Loucy (cell line): ENCODE results near the gene METAP1.
"Not testable (repeated sequence)": the region's sequence is repeated elsewhere in the genome, so short reads cannot be mapped to it uniquely, and the experiment has no call there.

Experiments
- H2AFZ ChIP-seq: fragments of 200-600 bp; sonication (generic); 2 replicates; pipeline ENCODE4 v1.6.0; 2016; ENCODE audit warnings: antibody characterized with exemption, mild to moderate bottlenecking, low read length, moderate library complexity
- H3F3A ChIP-seq: fragments of 200-600 bp; 2 replicates; pipeline ENCODE4 v1.6.0; 2016; ENCODE audit warnings: antibody characterized with exemption, low read depth, mild to moderate bottlenecking
- H3K27me3 ChIP-seq: fragments of 200-600 bp; sonication (generic); 2 replicates; pipeline ENCODE4 v1.6.1; 2014; ENCODE audit warnings: low read length, mild to moderate bottlenecking; ENCODE audit not compliant: insufficient read depth, poor library complexity, severe bottlenecking
- H3K36me3 ChIP-seq: fragments of 200-600 bp; sonication (generic); 2 replicates; pipeline ENCODE4 v1.6.1; 2016; ENCODE audit warnings: low read length; ENCODE audit not compliant: insufficient read depth
- H3K4me1 ChIP-seq: fragments of 200-600 bp; sonication (generic); 2 replicates; pipeline ENCODE4 v1.5.1; 2014; ENCODE audit warnings: low read length, mild to moderate bottlenecking; ENCODE audit not compliant: insufficient read depth, poor library complexity, severe bottlenecking
- H3K4me2 ChIP-seq: fragments of 200-600 bp; sonication (generic); 2 replicates; pipeline ENCODE4 v1.6.0; 2014; ENCODE audit warnings: antibody characterized with exemption, low read length, low read depth, mild to moderate bottlenecking; ENCODE audit not compliant: poor library complexity, severe bottlenecking
- H3K4me3 ChIP-seq: fragments of 200-600 bp; sonication (generic); 2 replicates; pipeline ENCODE4 v1.5.1; 2014; ENCODE audit warnings: low read length, mild to moderate bottlenecking, mixed read lengths; ENCODE audit not compliant: poor library complexity, severe bottlenecking
- H3K79me2 ChIP-seq: fragments of 200-600 bp; sonication (generic); 2 replicates; pipeline ENCODE4 v1.6.1; 2014; ENCODE audit warnings: low read length; ENCODE audit not compliant: insufficient read depth
- H3K9ac ChIP-seq: fragments of 200-600 bp; sonication (generic); 2 replicates; pipeline ENCODE4 v1.6.0; 2014; ENCODE audit warnings: mild to moderate bottlenecking, low read depth, low read length, moderate library complexity; ENCODE audit not compliant: poor library complexity, severe bottlenecking
- H3K9me2 ChIP-seq: fragments of 200-600 bp; sonication (generic); replicated peaks from 2 replicates; pipeline ENCODE4 v1.6.1; 2016; ENCODE audit warnings: low read depth, low read length, mixed read lengths
- H3K9me3 ChIP-seq: fragments of 200-600 bp; sonication (generic); 2 replicates; pipeline ENCODE4 v1.6.1; 2014; ENCODE audit warnings: mild to moderate bottlenecking, antibody characterized with exemption, low read length, low read depth; ENCODE audit not compliant: insufficient read depth
- H4K20me1 ChIP-seq: fragments of 200-600 bp; sonication (generic); 2 replicates; pipeline ENCODE4 v1.6.0; 2014; ENCODE audit warnings: antibody characterized with exemption, low read length, mild to moderate bottlenecking; ENCODE audit not compliant: insufficient read depth, poor library complexity, severe bottlenecking
- CTCF ChIP-seq: fragments of 200-600 bp; sonication (generic); conservative IDR thresholded peaks from 2 replicates; pipeline ENCODE4 v1.5.1; 2014; ENCODE audit warnings: mild to moderate bottlenecking, antibody characterized with exemption, low read length
- EZH2phosphoT487 ChIP-seq: fragments of 200-600 bp; IDR thresholded peaks from 2 replicates; pipeline ENCODE4 v1.6.1; 2018; ENCODE audit warnings: antibody characterized with exemption, mild to moderate bottlenecking, moderate library complexity, borderline replicate concordance

METAP1 gene

GRCh38 chr4:99013884-99014523, 18.5 kb downstream of the METAP1 start:
- Histone ChIP-seq H3K36me3 (peaks cover 22% of the 10 kb centered on the region), H3K9me2 (no peaks in the 10 kb centered on the region), H3K9ac (no peak overlapping the region), H3F3A (no peaks in the 10 kb centered on the region), H3K4me1 (no peaks in the 10 kb centered on the region), H3K9me3 (peaks cover 11% of the 10 kb centered on the region; the same call in 1 of the 2 replicates), H3K79me2 (peaks cover 99% of the 10 kb centered on the region), H4K20me1 (peaks cover 31% of the 10 kb centered on the region), H3K4me3 (no peak overlapping the region), H2AFZ (no peak overlapping the region), H3K27me3 (no peaks in the 10 kb centered on the region), H3K4me2 (no peak overlapping the region)
- TF ChIP-seq CTCF (no peak), EZH2phosphoT487 (no peak)

DNA sequence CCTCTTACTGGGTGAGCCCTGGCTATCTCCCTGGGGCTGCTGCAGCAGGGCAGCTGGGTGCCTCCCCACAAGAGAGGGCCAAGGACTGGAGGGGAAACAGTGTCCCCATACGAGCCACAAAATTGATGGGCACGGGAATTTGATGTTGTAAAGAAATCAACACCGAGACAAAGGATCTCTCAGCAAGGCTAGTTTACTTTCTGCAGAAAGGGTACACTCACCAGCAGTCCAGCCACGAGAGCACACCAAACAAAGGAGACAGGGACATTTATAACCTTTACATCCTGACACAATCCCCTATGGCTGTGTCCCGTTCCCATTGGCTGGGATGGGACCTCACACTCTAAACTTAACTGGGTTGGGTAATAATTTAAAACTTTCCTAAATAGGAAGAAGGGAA, 25.9 kb downstream of the METAP1 start:
- Histone ChIP-seq H3K9ac (no peak overlapping the region), H4K20me1 (peaks cover 42% of the 10 kb centered on the region), H3K4me1 (peaks cover 12% of the 10 kb centered on the region), H3K9me2 (no peaks in the 10 kb centered on the region), H3K79me2 (peaks cover 99% of the 10 kb centered on the region), H3K9me3 (peaks cover 7% of the 10 kb centered on the region; the same call in 1 of the 2 replicates), H3K36me3 (peaks cover 37% of the 10 kb centered on the region; the same call in 1 of the 2 replicates), H3K4me3 (no peak overlapping the region), H3K27me3 (no peaks in the 10 kb centered on the region), H3F3A (no peaks in the 10 kb centered on the region), H2AFZ (no peak overlapping the region), H3K4me2 (no peak overlapping the region)
- no peak for TF ChIP-seq EZH2phosphoT487
- TF ChIP-seq CTCF: no peak

- Histone ChIP-seq H3K9me2 (no peaks in the 10 kb centered on the region), H3K4me1 (peaks cover 18% of the 10 kb centered on the region), H3F3A (no peaks in the 10 kb centered on the region), H3K27me3 (no peaks in the 10 kb centered on the region), H2AFZ (no peak overlapping the region), H3K9me3 (peaks cover 7% of the 10 kb centered on the region; the same call in 1 of the 2 replicates), H3K4me2 (no peak overlapping the region), H4K20me1 (peaks cover 45% of the 10 kb centered on the region), H3K36me3 (peaks cover 37% of the 10 kb centered on the region; the same call in 1 of the 2 replicates), H3K79me2 (peaks cover 99% of the 10 kb centered on the region), H3K9ac (no peak overlapping the region), H3K4me3 (no peak overlapping the region)
- no peak for TF ChIP-seq EZH2phosphoT487
- TF ChIP-seq CTCF: no peak
Observed at GRCh38 chr4:99022566-99022965, 27.0 kb downstream of the METAP1 start.

DNA sequence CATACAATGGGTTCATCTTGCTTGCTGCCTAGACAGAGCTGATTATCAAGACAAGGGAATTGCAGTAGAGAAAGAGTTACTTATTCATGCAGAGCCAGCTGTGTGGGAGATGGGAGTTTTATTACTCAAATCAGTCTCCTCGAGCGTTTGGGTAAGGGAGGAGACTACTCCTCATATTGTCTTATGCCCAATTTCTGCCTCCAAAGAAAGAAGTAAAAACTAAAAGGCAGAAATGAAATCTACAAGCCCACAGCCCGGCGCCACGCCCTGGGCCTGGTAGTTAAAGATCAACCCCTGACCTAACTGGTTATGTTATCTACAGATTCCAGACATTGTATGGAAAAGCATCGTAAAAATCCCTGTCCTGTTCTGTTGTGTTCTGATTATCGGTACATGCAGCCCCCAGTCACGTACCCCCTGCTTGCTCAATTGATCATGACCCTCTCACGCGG, 28.3 kb downstream of the METAP1 start:
- H3K4me1 ChIP-seq: peaks cover 21% of the 10 kb centered on the region
- H3K27me3 ChIP-seq, H3K4me3 ChIP-seq, H3K9me2 ChIP-seq, H3K4me2 ChIP-seq, H3F3A ChIP-seq, H3K9me3 ChIP-seq, H3K9ac ChIP-seq, H2AFZ ChIP-seq: not testable (repeated sequence)
- peaks cover 99% of the 10 kb centered on the region for H3K79me2 ChIP-seq
- peaks cover 39% of the 10 kb centered on the region for H4K20me1 ChIP-seq
- peaks cover 34% of the 10 kb centered on the region; the same call in 1 of the 2 replicates for H3K36me3 ChIP-seq
